ENCODE measurements around the gene KRT17.

Gene KRT17

DNA sequence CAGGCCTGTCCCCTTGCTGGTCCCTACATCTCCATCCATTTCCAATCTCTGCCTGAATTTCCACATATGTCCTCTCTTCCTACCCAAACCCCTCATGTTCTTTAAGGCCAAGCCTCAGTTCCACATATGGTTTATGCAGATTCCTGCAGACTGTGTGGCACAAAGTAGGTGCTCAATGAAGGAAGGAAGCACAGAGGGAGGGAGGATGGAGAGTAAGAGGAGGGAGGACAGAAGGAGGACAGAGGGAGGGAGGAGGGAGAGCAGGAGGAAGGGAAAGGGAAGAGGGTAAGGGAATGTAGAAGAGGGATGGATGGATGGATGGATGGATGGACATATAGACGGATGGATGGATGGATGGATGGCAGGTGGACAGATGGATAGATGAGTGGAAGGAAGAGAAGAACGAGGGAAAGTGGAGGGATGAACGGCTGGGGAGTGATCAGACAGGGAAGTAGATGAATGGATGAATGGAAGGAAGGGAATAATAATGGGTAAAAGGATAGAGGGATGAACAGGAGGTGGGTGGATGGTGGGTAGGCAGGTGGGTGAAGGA, 29.9 kb downstream of the KRT17 start:
- H3K27ac ChIP-seq (ENCODE audit: low read length) = no peak overlapping the region
- no peak overlapping the region for H3K4me2 ChIP-seq (ENCODE audit: low read length)
- no peaks in the 10 kb centered on the region for H3K36me3 ChIP-seq (replicated peaks; ENCODE audit: low read depth, low read length)
- no peak overlapping the region for H3K4me3 ChIP-seq (ENCODE audit: low read length)
- H3K27me3 ChIP-seq (ENCODE audit: low read depth, low read length) = peaks cover 14% of the 10 kb centered on the region; the same call in 1 of the 2 replicates
- no peak for TF ChIP-seq EZH2phosphoT487 (IDR thresholded peaks at IDR 0.05; ENCODE audit: low read depth)
- no peaks in the 10 kb centered on the region for H3K9me3 ChIP-seq (ENCODE audit: insufficient read depth, low read length)
- no peak overlapping the region for H3K9ac ChIP-seq (ENCODE audit: low read length)
- H2AFZ ChIP-seq (ENCODE audit: low read depth, low read length) = no peak overlapping the region
- H4K20me1 ChIP-seq (ENCODE audit: insufficient read depth, low read length) = no peaks in the 10 kb centered on the region
- H3K4me1 ChIP-seq (ENCODE audit: low read length) = no peaks in the 10 kb centered on the region
- H3K79me2 ChIP-seq (ENCODE audit: low read length) = no peaks in the 10 kb centered on the region

DNA sequence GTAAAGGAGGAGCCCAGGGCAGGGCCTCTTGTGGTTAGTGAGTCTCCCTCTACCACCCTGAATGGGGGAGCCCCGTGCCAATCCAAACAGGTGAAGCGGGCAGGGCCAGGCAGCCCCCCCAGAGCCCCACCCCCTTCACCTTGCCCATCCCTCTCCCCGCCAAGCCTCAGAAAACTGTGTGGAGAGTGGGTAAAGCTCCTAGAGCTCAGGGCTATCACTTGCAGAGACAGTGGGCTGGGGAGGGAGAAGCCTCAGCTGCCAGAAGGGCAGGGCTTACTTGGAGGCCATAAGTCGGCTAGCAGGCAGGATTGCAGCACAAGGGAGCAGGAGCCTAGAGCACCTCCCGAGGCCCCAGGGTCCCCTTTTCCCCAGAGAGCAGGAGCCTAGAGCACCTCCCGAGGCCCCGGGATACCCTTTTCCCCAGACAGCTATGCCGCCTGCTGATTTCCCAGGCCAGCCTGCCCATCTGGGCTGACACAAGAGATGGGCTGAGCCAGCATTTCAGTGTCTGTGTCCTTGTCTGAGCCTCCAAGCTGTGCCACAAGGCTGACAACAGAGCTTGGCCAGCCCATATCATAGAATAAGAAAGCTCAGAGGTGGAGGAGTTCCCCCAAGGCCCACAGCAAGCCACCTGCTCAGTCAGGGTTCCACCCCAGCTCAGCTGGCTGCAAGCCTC, 30.9 kb downstream of the KRT17 start:
- Histone ChIP-seq H3K4me1 (ENCODE audit: low read length) (no peaks in the 10 kb centered on the region), H4K20me1 (ENCODE audit: insufficient read depth, low read length) (no peaks in the 10 kb centered on the region), H3K27ac (ENCODE audit: low read length) (no peak overlapping the region), H3K9me3 (ENCODE audit: insufficient read depth, low read length) (no peaks in the 10 kb centered on the region), H3K27me3 (ENCODE audit: low read depth, low read length) (peaks cover 16% of the 10 kb centered on the region; the same call in 1 of the 2 replicates), H3K4me3 (ENCODE audit: low read length) (no peak overlapping the region), H3K9ac (ENCODE audit: low read length) (no peak overlapping the region), H3K79me2 (ENCODE audit: low read length) (no peaks in the 10 kb centered on the region), H3K4me2 (ENCODE audit: low read length) (no peak overlapping the region), H3K36me3 (replicated peaks; ENCODE audit: low read depth, low read length) (no peaks in the 10 kb centered on the region), H2AFZ (ENCODE audit: low read depth, low read length) (no peak overlapping the region)
- TF ChIP-seq, protein P1, sequence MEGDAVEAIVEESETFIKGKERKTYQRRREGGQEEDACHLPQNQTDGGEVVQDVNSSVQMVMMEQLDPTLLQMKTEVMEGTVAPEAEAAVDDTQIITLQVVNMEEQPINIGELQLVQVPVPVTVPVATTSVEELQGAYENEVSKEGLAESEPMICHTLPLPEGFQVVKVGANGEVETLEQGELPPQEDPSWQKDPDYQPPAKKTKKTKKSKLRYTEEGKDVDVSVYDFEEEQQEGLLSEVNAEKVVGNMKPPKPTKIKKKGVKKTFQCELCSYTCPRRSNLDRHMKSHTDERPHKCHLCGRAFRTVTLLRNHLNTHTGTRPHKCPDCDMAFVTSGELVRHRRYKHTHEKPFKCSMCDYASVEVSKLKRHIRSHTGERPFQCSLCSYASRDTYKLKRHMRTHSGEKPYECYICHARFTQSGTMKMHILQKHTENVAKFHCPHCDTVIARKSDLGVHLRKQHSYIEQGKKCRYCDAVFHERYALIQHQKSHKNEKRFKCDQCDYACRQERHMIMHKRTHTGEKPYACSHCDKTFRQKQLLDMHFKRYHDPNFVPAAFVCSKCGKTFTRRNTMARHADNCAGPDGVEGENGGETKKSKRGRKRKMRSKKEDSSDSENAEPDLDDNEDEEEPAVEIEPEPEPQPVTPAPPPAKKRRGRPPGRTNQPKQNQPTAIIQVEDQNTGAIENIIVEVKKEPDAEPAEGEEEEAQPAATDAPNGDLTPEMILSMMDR (IDR thresholded peaks at IDR 0.05; ENCODE audit: low read depth, low read length) = no peak
- no peak for TF ChIP-seq EZH2phosphoT487 (IDR thresholded peaks at IDR 0.05; ENCODE audit: low read depth)

DNA sequence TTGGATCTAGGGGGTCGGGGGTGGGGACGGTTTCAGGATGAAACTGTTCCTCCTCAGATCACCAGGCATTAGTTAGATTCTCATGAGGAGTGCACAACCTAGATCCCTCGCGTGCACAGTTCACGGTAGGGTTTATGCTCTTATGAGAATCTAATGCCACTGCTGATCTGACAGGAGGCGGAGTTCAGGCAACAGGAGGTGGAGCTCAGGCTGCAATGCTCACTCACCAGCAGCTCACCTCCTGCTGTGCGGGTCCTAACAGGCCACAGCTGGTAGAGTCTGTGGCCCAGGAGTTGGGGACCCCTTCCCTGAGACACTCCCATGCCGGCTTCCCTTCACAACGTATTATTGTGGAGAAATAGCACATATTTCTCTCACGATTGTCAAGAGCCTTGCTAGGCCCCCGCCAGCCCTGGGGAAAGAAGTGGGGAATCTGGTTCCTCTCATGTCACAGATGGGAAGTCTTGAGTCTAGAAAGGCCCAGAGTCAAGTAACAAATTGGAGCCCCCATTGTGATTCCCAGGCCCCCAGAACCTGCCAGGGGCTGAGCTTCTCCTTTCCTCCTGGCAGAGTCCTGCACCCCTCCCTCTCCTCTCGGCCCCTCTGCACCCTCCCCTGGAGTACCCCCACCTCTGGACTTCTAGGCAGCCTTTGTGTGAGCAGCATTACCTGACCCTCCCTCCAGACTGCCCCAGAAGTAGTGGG, 31.6 kb downstream of the KRT17 start:
- TF ChIP-seq, protein P1 (IDR thresholded peaks at IDR 0.05; ENCODE audit: low read depth, low read length) = no peak
- no peak for TF ChIP-seq EZH2phosphoT487 (IDR thresholded peaks at IDR 0.05; ENCODE audit: low read depth)

DNA sequence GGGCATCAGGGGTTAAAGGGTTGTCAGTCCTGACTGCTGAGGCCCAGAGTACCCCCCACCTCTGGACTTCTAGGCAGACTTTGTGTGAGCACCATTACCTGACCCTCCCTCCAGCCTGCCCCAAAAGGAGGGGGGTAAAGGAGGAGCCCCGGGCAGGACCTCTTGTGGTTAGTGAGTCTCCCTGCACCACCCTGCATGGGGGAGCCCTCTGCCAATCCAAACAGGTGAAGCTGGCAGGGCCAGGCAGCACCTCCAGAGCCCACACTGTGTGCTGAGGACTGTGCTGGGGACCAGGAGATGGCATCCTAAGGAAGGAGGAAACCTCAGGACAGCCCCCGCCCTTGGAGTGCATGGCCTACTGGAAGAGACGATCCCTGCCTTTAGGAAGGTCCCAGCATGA, 35.1 kb downstream of the KRT17 start:
- Histone ChIP-seq H3K9me3 (ENCODE audit: insufficient read depth, low read length) (no peaks in the 10 kb centered on the region), H3K36me3 (replicated peaks; ENCODE audit: low read depth, low read length) (no peaks in the 10 kb centered on the region), H4K20me1 (ENCODE audit: insufficient read depth, low read length) (no peaks in the 10 kb centered on the region), H3K27me3 (ENCODE audit: low read depth, low read length) (peaks cover 9% of the 10 kb centered on the region; the same call in 1 of the 2 replicates), H3K4me2 (ENCODE audit: low read length) (no peak overlapping the region), H3K27ac (ENCODE audit: low read length) (no peak overlapping the region), H3K9ac (ENCODE audit: low read length) (no peak overlapping the region), H3K79me2 (ENCODE audit: low read length) (no peaks in the 10 kb centered on the region), H2AFZ (ENCODE audit: low read depth, low read length) (no peak overlapping the region), H3K4me1 (ENCODE audit: low read length) (no peaks in the 10 kb centered on the region), H3K4me3 (ENCODE audit: low read length) (no peak overlapping the region)
- TF ChIP-seq EZH2phosphoT487 (IDR thresholded peaks at IDR 0.05; ENCODE audit: low read depth) = no peak
- TF ChIP-seq, protein P1 (IDR thresholded peaks at IDR 0.05; ENCODE audit: low read depth, low read length) = no peak

More for the DNA sequence above, 31.6 kb downstream of the KRT17 start:
- H3K4me2 ChIP-seq (ENCODE audit: low read length) = no peak overlapping the region
- H2AFZ ChIP-seq (ENCODE audit: low read depth, low read length) = no peak overlapping the region
- H3K9ac ChIP-seq (ENCODE audit: low read length) = no peak overlapping the region
- peaks cover 16% of the 10 kb centered on the region; the same call in 1 of the 2 replicates for H3K27me3 ChIP-seq (ENCODE audit: low read depth, low read length)
- H3K79me2 ChIP-seq (ENCODE audit: low read length) = no peaks in the 10 kb centered on the region
- H3K27ac ChIP-seq (ENCODE audit: low read length) = no peak overlapping the region
- H3K4me1 ChIP-seq (ENCODE audit: low read length) = no peaks in the 10 kb centered on the region
- H3K36me3 ChIP-seq (replicated peaks; ENCODE audit: low read depth, low read length) = no peaks in the 10 kb centered on the region
- H3K9me3 ChIP-seq (ENCODE audit: insufficient read depth, low read length) = no peaks in the 10 kb centered on the region
- no peak overlapping the region for H3K4me3 ChIP-seq (ENCODE audit: low read length)
- H4K20me1 ChIP-seq (ENCODE audit: insufficient read depth, low read length) = no peaks in the 10 kb centered on the region

Measured in OCI-LY3 (cell line).